ENCODE results near the gene GNAQ. TPM values are rescaled to one million over a fixed set of nuclear protein-coding genes. Genes with fewer than 3 reads are reported as not detected.
"Not testable (repeated sequence)": the region's sequence is repeated elsewhere in the genome, so short reads cannot be mapped to it uniquely, and the experiment has no call there.

Gene GNAQ
- total RNA-seq, 5 donors from 2014 or later (not counting 1 experiment from before 2014, with no cell fraction given): 29.3 to 48.4 (median 38.3) TPM

DNA sequence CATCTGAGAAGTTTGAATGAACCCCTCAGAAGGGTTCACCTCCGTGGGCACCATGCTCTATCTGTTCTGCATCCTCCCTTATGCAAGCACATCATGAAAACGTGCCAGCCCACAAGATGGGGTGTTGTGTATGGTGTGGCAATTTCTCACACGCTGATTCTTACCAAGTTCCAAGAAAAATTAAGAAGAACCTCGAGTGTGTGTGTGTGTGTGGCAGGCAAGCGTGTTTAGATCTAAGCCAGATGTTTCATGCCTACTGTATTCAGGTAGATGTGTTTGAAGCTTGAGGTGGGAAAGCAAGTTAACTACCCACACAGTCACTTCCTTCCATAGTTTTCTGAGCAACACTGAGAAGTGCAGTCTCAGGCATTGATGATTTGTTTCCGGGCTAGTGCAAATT is 305.8 kb downstream of the GNAQ start:
- no peaks in the 10 kb centered on the region for H3K9me3 Mint-ChIP-seq
- ATAC-seq (replicated peaks in 1 of 4): peak; percentile 32 to 79 (median 60)
- 40% methylated on average over 1 of the region's 6 CpGs for WGBS (ENCODE audit: insufficient coverage)

DNA sequence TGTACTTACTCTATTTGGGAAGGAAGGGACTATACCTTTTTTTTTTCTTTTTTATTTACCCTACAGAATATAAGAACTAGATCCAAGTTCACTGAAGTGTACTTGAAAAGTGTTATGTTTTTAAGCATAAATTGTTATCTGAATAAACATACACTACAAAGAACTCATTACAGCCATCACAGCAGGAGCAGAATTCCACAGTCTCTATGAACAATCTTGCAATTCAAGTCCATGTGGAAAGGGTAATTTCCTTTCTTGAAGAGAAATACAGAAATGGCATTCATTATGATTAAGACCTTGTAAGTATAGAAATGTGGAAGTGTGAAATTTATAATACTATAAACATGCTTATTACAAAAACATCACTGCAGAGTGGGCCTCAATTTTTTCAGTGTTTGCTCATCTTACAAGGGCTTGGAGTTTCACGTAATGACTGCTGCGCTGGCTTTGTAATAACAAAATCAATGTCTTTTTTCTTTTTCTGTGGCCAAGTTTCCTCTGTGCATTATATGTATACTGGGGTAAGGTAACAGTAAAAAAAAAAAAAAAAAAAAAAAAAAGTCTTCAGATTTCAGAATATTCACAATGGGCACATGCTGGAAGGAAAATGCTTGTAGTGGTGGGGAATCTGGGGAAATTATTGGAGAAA is 306.4 kb downstream of the GNAQ start:
- Histone ChIP-seq H3K4me1 (ENCODE audit: control insufficient read depth in 1 of 2, extremely low read depth in 1 of 2, insufficient read depth in 2 of 2, low read length in 2 of 2) (peaks cover 0 to 14% of the 10 kb centered on the region in 2 experiments), H3K27me3 (replicated peaks in 1 of 2; ENCODE audit: control insufficient read depth in 2 of 2, extremely low read depth in 1 of 2, insufficient read depth in 2 of 2, low read length in 1 of 2) (no peaks in the 10 kb centered on the region), H3K9me3 (no peaks in the 10 kb centered on the region), H3K27ac (ENCODE audit: low read length) (no peak overlapping the region), H3K36me3 (ENCODE audit: control insufficient read depth in 2 of 2, extremely low read depth in 1 of 2, insufficient read depth in 1 of 2, low read length in 1 of 2) (peaks cover 0 to 11% of the 10 kb centered on the region in 2 donors), H3K4me3 (ENCODE audit: control insufficient read depth in 1 of 2, extremely low read depth in 1 of 2, low read length in 1 of 2) (no peak overlapping the region)
- no peaks in the 10 kb centered on the region for H3K27me3 Mint-ChIP-seq
- ChIA-PET CTCF (no interaction called here), POLR2A (no interaction called here)
- H3K9me3 Mint-ChIP-seq: no peaks in the 10 kb centered on the region
- peaks cover 25 to 34% (median 26%) of the 10 kb centered on the region in 3 donors for H3K4me1 Mint-ChIP-seq
- no peak overlapping the region for H3K4me3 Mint-ChIP-seq
- no CpG with 5 or more reads among the region's 2 CpGs for WGBS (ENCODE audit: insufficient coverage)
- ATAC-seq (replicated peaks in 1 of 4) (no peak), DNase-seq (no peak)
- H3K36me3 Mint-ChIP-seq: peaks cover 59% of the 10 kb centered on the region
- H3K27ac Mint-ChIP-seq: peak overlapping the region in 1 of 2 donors; percentile 75

More for the DNA sequence above, 305.8 kb downstream of the GNAQ start:
- Mint-ChIP-seq H3K36me3 (peaks cover 53% of the 10 kb centered on the region), H3K4me3 (peak overlapping the region in 1 of 3 donors; percentile 32), H3K4me1 (peaks cover 25 to 35% (median 27%) of the 10 kb centered on the region in 3 donors), H3K27me3 (no peaks in the 10 kb centered on the region), H3K27ac (peak overlapping the region; percentile 20 to 75)
- H3K4me1 ChIP-seq (ENCODE audit: control insufficient read depth in 1 of 2, extremely low read depth in 1 of 2, insufficient read depth in 2 of 2, low read length in 2 of 2): peaks cover 0 to 14% of the 10 kb centered on the region in 2 experiments
- DNase-seq: peak in 1 of 35 experiments; percentile 0
- no peak overlapping the region for H3K4me3 ChIP-seq (ENCODE audit: control insufficient read depth in 1 of 2, extremely low read depth in 1 of 2, low read length in 1 of 2)
- POLR2A ChIA-PET: no interaction called here
- CTCF ChIA-PET: no interaction called here
- no peaks in the 10 kb centered on the region for H3K27me3 ChIP-seq (replicated peaks in 1 of 2; ENCODE audit: control insufficient read depth in 2 of 2, extremely low read depth in 1 of 2, insufficient read depth in 2 of 2, low read length in 1 of 2)
- H3K27ac ChIP-seq (ENCODE audit: low read length): no peak overlapping the region
- no peaks in the 10 kb centered on the region for H3K9me3 ChIP-seq
- H3K36me3 ChIP-seq (ENCODE audit: control insufficient read depth in 2 of 2, extremely low read depth in 1 of 2, insufficient read depth in 1 of 2, low read length in 1 of 2): peaks cover 0 to 11% of the 10 kb centered on the region in 2 donors

DNA sequence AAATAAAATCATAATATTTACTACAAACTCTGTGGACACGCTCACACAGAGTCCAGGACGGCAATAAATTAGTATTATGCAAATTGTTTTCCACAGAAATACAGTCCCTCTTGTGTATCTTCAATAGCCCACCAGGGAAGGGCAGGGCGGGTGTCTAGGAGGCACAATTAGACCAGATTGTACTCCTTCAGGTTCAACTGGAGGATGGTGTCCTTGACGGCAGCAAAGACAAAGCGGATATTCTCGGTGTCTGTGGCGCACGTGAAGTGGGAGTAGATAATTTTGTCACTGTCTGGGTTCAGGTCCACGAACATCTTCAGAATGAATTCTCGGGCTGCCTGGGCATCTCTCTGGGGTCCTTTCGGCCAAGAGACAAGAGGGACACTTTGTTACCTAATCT is 310.5 kb downstream of the GNAQ start:
- H3K36me3 ChIP-seq (ENCODE audit: control insufficient read depth in 2 of 2, extremely low read depth in 1 of 2, insufficient read depth in 1 of 2, low read length in 1 of 2); POLR2A ChIA-PET; H3K27me3 ChIP-seq (replicated peaks in 1 of 2; ENCODE audit: control insufficient read depth in 2 of 2, extremely low read depth in 1 of 2, insufficient read depth in 2 of 2, low read length in 1 of 2); H3K9me3 ChIP-seq; ATAC-seq (replicated peaks in 1 of 4); H3K4me3 ChIP-seq (ENCODE audit: control insufficient read depth in 1 of 2, extremely low read depth in 1 of 2, low read length in 1 of 2); H3K27ac ChIP-seq (ENCODE audit: low read length); H3K9me3 Mint-ChIP-seq; H3K27ac Mint-ChIP-seq; H3K27me3 Mint-ChIP-seq; H3K4me3 Mint-ChIP-seq; DNase-seq; CTCF ChIA-PET: not testable (repeated sequence)
- WGBS (ENCODE audit: insufficient coverage): 95% methylated on average over 9 of the region's 11 CpGs
- peaks cover 8 to 10% (median 8%) of the 10 kb centered on the region in 3 donors for H3K4me1 Mint-ChIP-seq
- peaks cover 0 to 12% of the 10 kb centered on the region in 2 experiments for H3K4me1 ChIP-seq (ENCODE audit: control insufficient read depth in 1 of 2, extremely low read depth in 1 of 2, insufficient read depth in 2 of 2, low read length in 2 of 2)
- H3K36me3 Mint-ChIP-seq: peaks cover 34% of the 10 kb centered on the region

DNA sequence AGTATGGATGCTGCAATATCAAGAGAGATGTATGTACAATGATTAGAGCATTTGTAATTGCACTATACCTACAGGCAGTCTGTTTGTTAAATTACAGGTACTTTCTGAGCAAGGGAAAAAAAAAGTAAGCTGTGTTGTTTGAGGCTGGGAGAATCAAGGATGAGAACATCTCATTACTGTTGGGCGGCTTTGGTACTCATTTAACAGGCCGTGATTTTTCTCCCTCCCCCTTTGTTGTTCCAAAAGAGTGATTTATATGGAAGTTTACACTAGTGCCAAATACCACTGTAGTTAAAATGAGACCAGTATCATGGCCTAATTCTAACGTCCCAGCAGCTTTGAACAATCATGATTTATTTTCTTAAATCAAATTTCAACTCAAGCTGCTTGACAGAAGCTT is 312.3 kb downstream of the GNAQ start:
- Mint-ChIP-seq H3K27ac (no peak overlapping the region), H3K36me3 (peaks cover 27% of the 10 kb centered on the region), H3K9me3 (no peaks in the 10 kb centered on the region), H3K4me1 (no peaks in the 10 kb centered on the region), H3K4me3 (no peak overlapping the region), H3K27me3 (no peaks in the 10 kb centered on the region)
- DNase-seq (no peak), ATAC-seq (replicated peaks in 1 of 4) (no peak)
- Histone ChIP-seq H3K9me3 (no peaks in the 10 kb centered on the region), H3K27ac (ENCODE audit: low read length) (no peak overlapping the region), H3K36me3 (ENCODE audit: control insufficient read depth in 2 of 2, extremely low read depth in 1 of 2, insufficient read depth in 1 of 2, low read length in 1 of 2) (no peaks in the 10 kb centered on the region), H3K27me3 (replicated peaks in 1 of 2; ENCODE audit: control insufficient read depth in 2 of 2, extremely low read depth in 1 of 2, insufficient read depth in 2 of 2, low read length in 1 of 2) (no peaks in the 10 kb centered on the region), H3K4me3 (ENCODE audit: control insufficient read depth in 1 of 2, extremely low read depth in 1 of 2, low read length in 1 of 2) (no peak overlapping the region), H3K4me1 (ENCODE audit: control insufficient read depth in 1 of 2, extremely low read depth in 1 of 2, insufficient read depth in 2 of 2, low read length in 2 of 2) (no peaks in the 10 kb centered on the region)
- no CpG with 5 or more reads among the region's 3 CpGs for WGBS (ENCODE audit: insufficient coverage)
- POLR2A ChIA-PET: no interaction called here
- CTCF ChIA-PET: interaction anchor here in 1 of 2 donors (0.7 kb wide), 1 partner anchor 313 kb away, joined by 4 read pairs; no protein-coding TSS in a partner anchor

DNA sequence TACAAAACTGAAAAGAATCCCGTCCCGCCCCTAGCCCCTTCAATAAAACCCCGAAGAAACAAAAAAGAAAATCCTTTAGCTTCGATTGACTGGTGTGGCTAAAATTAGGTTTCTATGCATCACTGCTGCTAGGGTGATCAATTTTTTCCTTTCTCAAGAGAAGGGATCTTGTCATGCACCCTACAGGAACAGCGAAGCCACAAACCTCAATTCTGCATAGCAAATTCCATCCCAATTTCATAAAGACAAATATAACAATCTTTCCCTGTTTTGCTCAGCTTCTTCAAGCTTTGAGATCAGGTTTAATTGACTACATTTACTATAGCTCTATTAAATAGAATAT is 313.3 kb downstream of the GNAQ start:
- H3K27ac ChIP-seq (ENCODE audit: low read length); H3K9me3 Mint-ChIP-seq; H3K27me3 ChIP-seq (replicated peaks in 1 of 2; ENCODE audit: control insufficient read depth in 2 of 2, extremely low read depth in 1 of 2, insufficient read depth in 2 of 2, low read length in 1 of 2); H3K9me3 ChIP-seq; POLR2A ChIA-PET; DNase-seq; H3K27ac Mint-ChIP-seq; H3K4me1 Mint-ChIP-seq; ATAC-seq (replicated peaks in 1 of 4); CTCF ChIA-PET; H3K27me3 Mint-ChIP-seq; H3K4me3 ChIP-seq (ENCODE audit: control insufficient read depth in 1 of 2, extremely low read depth in 1 of 2, low read length in 1 of 2); H3K4me1 ChIP-seq (ENCODE audit: control insufficient read depth in 1 of 2, extremely low read depth in 1 of 2, insufficient read depth in 2 of 2, low read length in 2 of 2); H3K4me3 Mint-ChIP-seq; H3K36me3 ChIP-seq (ENCODE audit: control insufficient read depth in 2 of 2, extremely low read depth in 1 of 2, insufficient read depth in 1 of 2, low read length in 1 of 2): not testable (repeated sequence)
- WGBS (ENCODE audit: insufficient coverage): no CpG with 5 or more reads among the region's 5 CpGs
- H3K36me3 Mint-ChIP-seq: peaks cover 25% of the 10 kb centered on the region

DNA sequence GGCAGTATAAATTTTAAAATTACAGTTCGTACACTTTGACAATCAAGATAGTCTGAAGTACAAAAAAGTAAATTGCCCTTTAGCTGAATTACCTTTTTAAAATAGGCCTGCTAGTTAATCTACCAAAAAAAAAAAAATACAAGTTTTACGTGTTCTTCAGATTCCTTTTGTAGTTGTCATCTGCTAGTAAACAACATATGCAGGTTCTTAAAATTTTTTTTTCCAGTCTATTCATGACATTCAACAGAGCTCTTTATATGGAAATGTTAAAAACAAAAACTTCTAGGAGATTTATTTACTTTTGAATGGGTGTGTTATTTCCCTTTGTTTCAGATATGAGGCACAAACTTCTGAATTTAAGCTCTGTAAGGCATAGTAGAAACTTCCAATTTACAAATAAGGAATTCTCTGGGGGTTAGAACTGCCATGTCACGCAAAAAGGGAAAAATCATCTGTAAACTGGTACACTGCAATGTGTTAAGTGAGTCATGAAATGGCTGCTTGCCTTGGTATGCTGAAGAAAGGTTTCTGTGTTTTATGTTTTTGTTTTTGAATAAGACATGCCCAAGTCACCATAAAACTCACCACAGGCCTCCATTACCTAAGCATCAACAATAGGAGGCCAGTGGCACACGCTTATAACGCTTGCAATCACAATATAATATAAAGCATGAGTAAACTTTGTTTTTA is 313.9 kb downstream of the GNAQ start:
- ATAC-seq (replicated peaks in 1 of 4): not testable (repeated sequence)
- H3K36me3 Mint-ChIP-seq: peaks cover 24% of the 10 kb centered on the region

More for the DNA sequence above, 313.9 kb downstream of the GNAQ start:
- CTCF ChIA-PET; H3K9me3 ChIP-seq; H3K4me3 ChIP-seq (ENCODE audit: control insufficient read depth in 1 of 2, extremely low read depth in 1 of 2, low read length in 1 of 2); POLR2A ChIA-PET; H3K36me3 ChIP-seq (ENCODE audit: control insufficient read depth in 2 of 2, extremely low read depth in 1 of 2, insufficient read depth in 1 of 2, low read length in 1 of 2); H3K27ac ChIP-seq (ENCODE audit: low read length); H3K4me3 Mint-ChIP-seq; H3K9me3 Mint-ChIP-seq; DNase-seq; H3K4me1 Mint-ChIP-seq; H3K27ac Mint-ChIP-seq; H3K4me1 ChIP-seq (ENCODE audit: control insufficient read depth in 1 of 2, extremely low read depth in 1 of 2, insufficient read depth in 2 of 2, low read length in 2 of 2); H3K27me3 Mint-ChIP-seq; H3K27me3 ChIP-seq (replicated peaks in 1 of 2; ENCODE audit: control insufficient read depth in 2 of 2, extremely low read depth in 1 of 2, insufficient read depth in 2 of 2, low read length in 1 of 2): not testable (repeated sequence)
- WGBS (ENCODE audit: insufficient coverage): no CpG with 5 or more reads among the region's 5 CpGs
